NCI-H1417 (cell line): Measurements from ENCODE around the gene TRIM8.
A peak's percentile ranks its signal among the peaks of the same experiment; 100 is the strongest.

Experiments
- DNase-seq, 3 experiments: peaks; one replicate each; lab custom pipeline; 2025; lab: John Stamatoyannopoulos, UW

Gene TRIM8

DNA sequence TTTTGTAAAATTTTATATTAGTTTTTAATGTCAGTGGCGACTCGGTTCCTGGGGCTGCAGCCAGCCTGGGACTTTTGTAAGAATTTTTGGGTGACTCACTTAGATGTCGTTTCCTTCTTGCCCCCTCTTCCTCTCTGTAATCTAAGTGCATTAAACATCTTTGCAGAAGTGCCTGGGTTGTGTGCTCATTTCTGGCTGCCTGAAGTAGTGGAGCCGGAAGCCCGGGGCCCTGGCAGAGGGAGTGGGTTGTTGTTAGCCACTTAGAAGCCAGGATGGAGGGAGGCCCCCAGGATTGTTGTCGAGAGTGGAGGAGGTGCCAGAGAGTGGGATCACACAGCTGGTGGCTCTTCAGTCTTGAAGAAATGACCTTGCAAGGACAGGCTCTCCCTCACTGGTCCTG is 11.0 kb upstream of the TRIM8 start:
- DNase-seq: no peak

GRCh38 chr10:102633848-102634247 is 10.4 kb upstream of the TRIM8 start:
- DNase-seq: no peak

GRCh38 chr10:102634686-102635085 is 9.6 kb upstream of the TRIM8 start:
- DNase-seq: no peak

DNA sequence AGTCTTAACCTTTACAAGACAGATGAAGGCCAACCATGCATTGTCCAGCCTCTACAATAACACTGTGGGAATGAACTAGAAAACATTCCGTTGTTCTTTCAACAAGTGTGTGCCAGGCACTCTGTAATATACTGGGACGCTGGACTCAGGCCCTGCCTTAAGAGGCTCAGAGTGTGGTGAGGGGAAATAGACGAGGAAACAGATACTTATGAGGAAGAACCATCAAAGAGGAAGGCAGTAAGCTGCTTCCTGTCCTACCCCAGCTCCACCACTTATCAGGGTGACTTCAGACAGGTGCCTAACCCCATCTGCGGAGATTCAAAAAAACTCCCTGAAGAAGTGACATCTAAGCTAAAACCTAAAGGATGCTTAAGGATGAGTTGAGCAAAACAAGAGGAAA is 8.9 kb upstream of the TRIM8 start:
- no peak for DNase-seq

DNA sequence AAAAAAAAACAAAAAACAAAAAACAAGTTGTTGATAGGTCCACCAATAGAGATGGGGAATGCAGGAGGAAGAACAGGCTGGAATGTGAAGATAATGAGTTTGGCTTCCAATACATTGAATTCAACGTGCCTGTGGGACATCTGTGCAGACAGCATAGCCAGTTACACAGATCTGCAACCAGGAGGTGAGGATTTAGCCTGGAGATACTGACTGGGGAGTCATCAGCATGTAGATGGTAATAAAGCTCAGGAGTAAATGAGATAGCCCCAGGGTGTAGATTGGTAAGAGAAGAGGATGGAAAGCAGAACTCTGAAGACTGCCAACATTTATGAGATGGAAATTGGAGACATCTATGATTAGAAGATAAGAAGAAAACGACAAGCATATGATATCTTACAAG is 4.7 kb upstream of the TRIM8 start:
- DNase-seq: no peak

GRCh38 chr10:102641402-102641801 is 2.9 kb upstream of the TRIM8 start:
- DNase-seq: peak in 2 of 3 experiments; percentile 23 to 75

DNA sequence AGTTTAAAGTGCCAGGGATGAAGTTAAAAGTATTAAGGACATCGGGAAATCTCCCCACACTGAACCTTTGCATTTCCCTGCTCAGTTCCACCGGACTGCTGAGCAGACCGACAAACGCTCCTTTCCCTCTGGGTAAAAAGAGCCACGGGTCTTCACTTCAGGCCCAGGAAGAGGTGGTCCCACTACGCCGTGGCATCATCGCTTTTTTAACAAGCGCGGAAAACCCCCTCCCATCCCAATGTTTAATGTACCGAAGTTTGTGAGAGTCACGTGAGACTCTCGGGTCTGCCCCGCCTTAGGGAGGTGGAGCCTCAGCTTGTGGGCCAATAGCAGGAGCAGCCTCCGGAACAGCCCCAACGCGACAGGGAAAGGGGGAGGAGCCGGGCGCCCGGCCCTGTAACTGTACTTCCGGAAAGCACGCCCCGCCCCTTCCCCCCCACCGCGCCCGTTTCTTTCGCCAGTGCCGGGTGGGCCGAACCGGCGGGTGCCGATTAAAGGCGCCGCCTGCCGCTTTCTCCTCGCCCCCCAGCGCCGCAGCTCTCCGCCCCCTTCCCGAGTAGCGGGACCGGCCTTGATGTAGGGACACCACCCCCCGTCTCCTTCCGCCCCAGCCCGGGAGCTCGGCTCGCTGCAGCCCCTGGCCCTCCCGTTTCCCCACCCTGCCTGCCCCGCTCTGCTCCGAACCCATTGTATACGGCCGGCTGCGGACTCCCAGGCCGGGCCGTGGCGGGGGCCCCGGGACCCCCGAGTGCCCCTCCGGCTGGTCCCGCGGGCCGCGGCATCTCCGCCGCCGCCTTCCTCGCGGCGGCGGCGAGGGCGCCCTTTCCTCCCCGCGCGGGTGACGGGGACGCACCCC is 2.2 kb upstream of the TRIM8 start:
- DNase-seq: peak; percentile 89 to 96 (median 89)

DNA sequence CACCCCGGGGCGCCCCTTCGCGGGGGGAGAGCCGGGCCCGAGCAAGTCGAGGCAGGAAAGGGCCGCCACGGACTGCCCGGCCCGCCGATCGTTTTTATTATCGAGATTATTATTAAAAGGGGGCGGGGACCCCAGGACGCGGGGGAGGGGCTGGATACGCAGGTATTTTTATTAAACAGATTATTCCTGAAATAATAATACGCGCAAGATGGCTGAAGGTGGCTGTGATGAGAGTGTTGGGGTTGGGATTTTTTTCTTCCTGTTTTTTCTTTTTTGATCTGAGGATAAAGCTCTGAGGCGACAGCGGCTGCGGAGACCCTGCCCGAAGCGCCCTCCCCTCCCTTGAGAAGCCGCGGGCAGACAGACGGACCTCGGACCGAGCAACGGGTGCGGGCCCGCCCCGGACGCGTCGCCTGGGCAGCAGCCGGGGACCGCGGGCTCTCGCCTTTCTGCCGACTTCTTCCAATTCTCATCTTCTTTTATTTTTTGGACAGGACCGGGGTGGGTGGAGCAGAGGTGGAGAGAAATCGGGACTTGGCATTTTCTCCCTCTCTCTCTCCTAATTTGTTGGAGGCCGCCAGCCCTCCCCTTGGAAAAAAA is 1.4 kb upstream of the TRIM8 start:
- DNase-seq: peak; percentile 21 to 76 (median 63)

GRCh38 chr10:102643336-102644065 is 778 bp upstream of the TRIM8 start:
- DNase-seq: peak; percentile 29 to 75 (median 58)

GRCh38 chr10:102644646-102645387 is 538 bp downstream of the TRIM8 start:
- peak; percentile 47 to 89 (median 81) for DNase-seq

GRCh38 chr10:102645388-102645740 is 1.1 kb downstream of the TRIM8 start:
- DNase-seq: peak; percentile 28 to 61 (median 53)

DNA sequence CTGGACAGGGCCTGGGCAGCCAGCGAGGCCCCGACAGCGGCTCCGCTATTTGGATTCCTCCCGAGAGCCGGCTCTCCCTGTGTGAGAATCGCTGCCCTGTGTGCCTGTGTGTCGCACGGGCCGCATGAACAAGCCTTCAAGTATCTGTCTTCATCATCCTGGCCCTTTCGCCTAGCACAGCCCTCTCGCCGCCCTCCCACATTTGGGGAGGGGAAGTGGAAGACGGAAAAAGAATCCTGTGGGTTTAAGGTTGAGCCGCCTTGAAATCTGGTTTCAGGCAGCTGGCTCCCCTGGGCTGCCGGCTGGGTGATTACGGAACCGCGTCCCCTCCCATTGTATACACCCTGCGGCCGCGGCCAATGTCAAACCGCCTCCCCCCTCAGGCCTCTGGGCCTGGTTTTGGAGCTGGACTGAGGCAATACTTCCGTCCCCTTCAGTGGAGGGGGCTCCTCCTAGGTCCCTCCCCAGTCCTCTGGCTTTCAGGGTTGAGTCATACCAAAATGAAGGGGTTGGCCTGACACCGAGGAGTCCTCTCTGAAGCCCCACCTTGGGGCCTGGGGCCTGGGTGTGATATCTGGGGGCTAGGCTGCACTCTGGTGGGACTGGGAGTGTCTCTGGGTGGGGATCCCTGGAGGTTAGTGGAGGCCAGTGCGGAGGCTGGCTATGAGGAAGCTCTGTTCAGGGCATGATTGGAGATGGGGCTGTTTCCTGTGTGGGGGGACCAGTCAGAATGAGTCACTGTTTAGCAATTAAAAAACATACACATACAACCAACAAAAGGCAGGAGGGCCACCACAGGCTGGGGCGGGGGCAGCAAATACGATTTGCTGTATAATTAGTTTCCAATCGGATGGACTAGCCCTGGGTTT is 1.7 kb downstream of the TRIM8 start:
- peak in 2 of 3 experiments; percentile 40 to 56 for DNase-seq

- peak in 1 of 3 experiments; percentile 46 for DNase-seq
Measured at GRCh38 chr10:102646610-102647442, 2.5 kb downstream of the TRIM8 start.

- DNase-seq: peak in 1 of 3 experiments; percentile 1
Measured at GRCh38 chr10:102647443-102648268, 3.4 kb downstream of the TRIM8 start.

- no peak for DNase-seq
Measured at GRCh38 chr10:102648269-102648888, 4.1 kb downstream of the TRIM8 start.

DNA sequence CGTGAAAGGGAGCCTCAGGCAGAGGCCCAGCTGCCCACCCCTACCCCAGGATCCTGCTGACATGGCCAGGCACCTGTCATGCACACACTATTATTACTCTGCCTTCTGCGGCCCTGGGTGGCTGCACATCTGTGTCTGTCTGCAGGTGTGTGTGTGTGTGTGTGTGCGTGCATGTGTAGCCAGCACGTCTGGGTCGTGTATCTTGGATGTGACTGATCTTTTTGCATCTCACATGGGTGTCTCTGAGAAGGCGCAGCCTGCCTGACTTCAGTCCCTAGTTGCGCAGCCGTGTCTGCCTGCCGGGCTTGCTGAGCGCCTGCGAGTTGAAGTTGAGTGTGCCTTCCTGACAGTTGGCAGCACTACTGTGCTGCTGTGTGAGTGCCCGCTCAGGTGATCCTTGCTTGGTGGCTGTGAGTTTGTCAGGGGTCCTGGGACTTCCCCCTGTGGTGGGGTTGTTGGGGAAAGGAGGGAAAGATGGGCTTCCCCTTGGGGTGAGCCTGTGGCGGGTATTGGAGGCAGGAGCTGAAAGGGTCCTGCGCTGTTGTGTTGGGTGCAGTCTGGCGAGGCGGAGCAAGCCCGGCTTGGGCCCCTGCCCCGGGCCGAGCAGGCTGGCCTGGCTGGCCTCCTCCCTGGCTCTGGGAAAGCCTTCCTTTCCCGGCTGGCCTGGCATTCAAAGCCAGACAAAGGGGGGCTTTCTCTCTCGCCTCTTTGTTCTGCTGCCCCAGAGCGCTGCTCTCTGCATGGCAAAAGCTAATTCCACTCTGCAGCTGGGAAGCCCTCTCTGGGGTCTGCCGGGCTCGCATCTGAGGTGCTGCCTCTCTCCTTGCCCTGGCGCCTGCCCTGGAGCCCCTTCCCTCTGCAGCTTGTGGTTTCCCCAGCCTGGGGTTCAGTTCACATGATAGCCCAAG is 4.9 kb downstream of the TRIM8 start:
- DNase-seq: no peak

DNA sequence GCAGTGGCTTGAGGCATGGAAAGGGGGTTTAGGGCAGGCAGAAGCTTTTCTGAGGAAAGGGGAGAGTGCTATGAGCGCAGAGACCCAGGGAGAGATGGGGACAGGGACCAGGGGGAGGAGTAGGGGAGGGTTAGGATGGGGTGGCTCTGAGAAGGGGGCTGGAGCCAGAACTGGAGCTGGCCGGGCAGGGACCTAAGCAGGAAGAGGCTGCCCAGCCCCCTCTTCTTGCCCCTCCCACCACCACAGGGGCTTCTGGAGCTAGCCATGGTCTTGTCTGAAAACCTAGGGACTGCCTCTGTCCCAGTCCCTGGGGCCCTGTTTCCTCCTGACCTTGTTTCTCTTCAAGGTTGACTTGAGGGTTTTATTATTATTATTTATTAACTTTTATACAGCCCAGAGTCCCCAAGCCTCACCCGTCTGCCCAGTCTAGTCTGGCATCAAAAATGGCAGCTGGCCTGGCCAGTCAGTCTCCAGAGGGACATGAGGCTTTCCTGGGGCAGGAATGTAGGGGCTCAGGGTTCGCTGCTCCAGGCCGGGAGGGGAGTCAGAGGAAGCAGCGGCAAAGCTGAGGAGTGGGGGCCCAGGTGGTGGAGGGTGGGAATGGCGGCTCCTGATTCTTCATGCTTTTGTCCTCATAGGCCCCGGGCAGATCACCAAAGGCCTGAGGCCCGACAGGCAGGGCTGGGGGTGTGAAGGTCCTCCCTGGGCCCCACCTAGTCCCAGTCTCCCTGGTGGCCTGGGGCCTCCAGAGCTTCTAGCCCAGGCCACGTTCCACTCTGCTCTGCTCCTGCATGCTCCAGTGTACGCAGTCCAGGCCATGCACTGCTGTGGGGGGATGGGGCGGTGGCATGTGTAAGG is 5.7 kb downstream of the TRIM8 start:
- DNase-seq: no peak
